T-cell (primary cell): ENCODE measurements around the gene ALOX12. TPM values are rescaled to one million over a fixed set of nuclear protein-coding genes. Genes with fewer than 3 reads are reported as not detected.

ENCODE experiments used
- ATAC-seq, 4 experiments: fragments of 200-7000 bp in 3 of 4; fragments of 150-1000 bp in 1 of 4; cut with Tn5 transposase; replicated peaks in 1 of 4; 1 replicate in 3 of 4; 2 replicates in 1 of 4; pipeline ENCODE4 v1.10.0; 2021; ENCODE audit warnings: moderate library complexity in 3 of 4, mild to moderate bottlenecking in 2 of 4, moderate number of reproducible peaks in 1 of 4
- CTCF ChIA-PET, 2 donors: fragments of 300-600 bp; sonication (Branson Sonifier 250); formaldehyde crosslinking; loops; one replicate each; lab custom pipeline; 2022; ENCODE audit warnings: antibody characterized with exemption in 2 of 2; lab: Charles Lee
- POLR2A ChIA-PET, 2 donors: fragments of 300-600 bp; sonication (Branson Sonifier 250); formaldehyde crosslinking; loops; one replicate each; lab custom pipeline; 2022; ENCODE audit warnings: antibody characterized with exemption in 2 of 2; lab: Charles Lee
- DNase-seq, 35 experiments: peaks; one replicate each; pipeline versions ENCODE4 v3.0.0 to v3.0.0-alpha.2; 2013 to 2023
- H3K27ac ChIP-seq: one replicate; pipeline ENCODE4 v1.5.1; 2013; ENCODE audit warnings: low read length
- H3K27me3 ChIP-seq, 2 experiments: replicated peaks in 1 of 2; 1 replicate in 1 of 2; 2 replicates in 1 of 2; pipeline versions ENCODE4 v1.6.1 to v1.7.0; 2013; ENCODE audit warnings: low read length in 1 of 2, mixed read lengths in 1 of 2; ENCODE audit not compliant: control insufficient read depth in 2 of 2, insufficient read depth in 2 of 2; ENCODE audit errors: extremely low read depth in 1 of 2
- H3K36me3 ChIP-seq, 2 donors: 1 replicate in 1 of 2; 2 replicates in 1 of 2; pipeline versions ENCODE4 v1.6.1 to v1.7.0; 2013; ENCODE audit warnings: low read length in 1 of 2; ENCODE audit not compliant: control insufficient read depth in 2 of 2, insufficient read depth in 1 of 2; ENCODE audit errors: extremely low read depth in 1 of 2
- H3K4me1 ChIP-seq, 2 experiments: 1 replicate in 1 of 2; 2 replicates in 1 of 2; pipeline versions ENCODE4 v1.6.1 to v1.7.0; 2013; ENCODE audit warnings: low read length in 2 of 2, mixed read lengths in 1 of 2; ENCODE audit not compliant: insufficient read depth in 2 of 2, control insufficient read depth in 1 of 2; ENCODE audit errors: extremely low read depth in 1 of 2
- H3K4me3 ChIP-seq, 2 donors: 1 replicate in 1 of 2; 2 replicates in 1 of 2; pipeline versions ENCODE4 v1.5.1 to v1.7.0; 2013; ENCODE audit warnings: mild to moderate bottlenecking in 2 of 2, low read length in 1 of 2, moderate library complexity in 1 of 2; ENCODE audit not compliant: control insufficient read depth in 1 of 2; ENCODE audit errors: extremely low read depth in 1 of 2
- H3K9me3 ChIP-seq: 2 replicates; pipeline ENCODE4 v1.7.0; 2013
- H3K27ac Mint-ChIP-seq, 2 donors: one replicate each; pipeline ENCODE4 v1.8.0; 2020 to 2021; ENCODE audit warnings: mild to moderate bottlenecking in 2 of 2, mixed read lengths in 2 of 2
- H3K27me3 Mint-ChIP-seq, 2 donors: one replicate each; pipeline ENCODE4 v1.8.0; 2021 to 2022; ENCODE audit warnings: mixed read lengths in 2 of 2
- H3K36me3 Mint-ChIP-seq: one replicate; pipeline ENCODE4 v1.8.0; 2021; ENCODE audit warnings: mixed read lengths
- H3K4me1 Mint-ChIP-seq, 3 donors: one replicate each; pipeline ENCODE4 v1.8.0; 2020 to 2022; ENCODE audit warnings: mixed read lengths in 3 of 3, mild to moderate bottlenecking in 1 of 3
- H3K4me3 Mint-ChIP-seq, 3 donors: one replicate each; pipeline ENCODE4 v1.8.0; 2020 to 2022; ENCODE audit warnings: mild to moderate bottlenecking in 3 of 3, mixed read lengths in 3 of 3, moderate library complexity in 3 of 3
- H3K9me3 Mint-ChIP-seq, 3 donors: one replicate each; pipeline ENCODE4 v1.8.0; 2020 to 2022; ENCODE audit warnings: mixed read lengths in 3 of 3
- WGBS: methylation state at CpG from one replicate; pipeline ENCODE4 v1.1.5; 2013; ENCODE audit warnings: missing lambda C conversion rate; ENCODE audit not compliant: insufficient coverage; 5-methylcytosine and 5-hydroxymethylcytosine counted together
- total RNA-seq, 35 experiments: library from RNA in 6 of 35; stranded (reverse) in 6 of 35; fragments of 120-200 nt in 1 of 35; gene quantifications; one replicate each; pipeline versions ENCODE4 v1.2.1 to v1.2.4 and lab custom pipeline; 2013 to 2026

Gene ALOX12
- total RNA-seq, 5 donors from 2014 or later (not counting 1 experiment from before 2014, with no cell fraction given), result 0.12 to 0.78 (median 0.13) TPM; not detected in 2

GRCh38 chr17:7027335-7027734, 31.5 kb downstream of the ALOX12 start:
- POLR2A ChIA-PET, result no interaction called here
- ATAC-seq (no peak), DNase-seq (no peak)
- Mint-ChIP-seq H3K36me3 (no peaks in the 10 kb centered on the region), H3K4me1 (peaks cover 41 to 54% (median 50%) of the 10 kb centered on the region in 3 donors), H3K4me3 (no peak overlapping the region), H3K9me3 (no peaks in the 10 kb centered on the region), H3K27me3 (no peaks in the 10 kb centered on the region), H3K27ac (no peak overlapping the region)
- Histone ChIP-seq H3K27me3 (peaks cover 0 to 10% of the 10 kb centered on the region in 2 experiments), H3K9me3 (no peaks in the 10 kb centered on the region), H3K27ac (no peak overlapping the region), H3K4me1 (peaks cover 30 to 47% of the 10 kb centered on the region in 2 experiments), H3K4me3 (no peak overlapping the region), H3K36me3 (no peaks in the 10 kb centered on the region)
- 91% methylated on average over 8 of the region's 13 CpGs for WGBS
- CTCF ChIA-PET, result no interaction called here

DNA sequence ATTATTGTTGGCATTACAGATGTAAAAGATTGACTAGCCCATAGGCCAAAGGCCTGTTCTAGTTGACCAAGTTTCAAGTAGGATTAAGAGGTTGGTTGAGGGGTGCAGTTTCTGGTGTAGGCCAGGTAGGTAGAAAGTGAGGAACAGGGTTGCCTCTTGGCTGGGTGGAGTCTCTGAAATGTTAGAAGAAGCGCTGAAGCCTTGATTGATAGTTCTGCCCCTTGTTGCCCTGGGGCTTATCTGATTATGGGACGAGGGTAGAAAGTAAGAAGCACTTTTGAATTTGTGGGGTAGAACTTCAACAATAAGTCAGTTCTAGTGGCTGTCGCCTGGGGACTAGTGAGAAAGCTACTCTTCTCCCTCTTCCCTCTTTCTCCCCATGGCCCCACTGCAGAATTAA, 33.2 kb downstream of the ALOX12 start:
- no peaks in the 10 kb centered on the region for H3K36me3 Mint-ChIP-seq
- H3K27ac Mint-ChIP-seq, result peak overlapping the region; percentile 66 to 86
- Histone ChIP-seq H3K4me3 (no peak overlapping the region), H3K27ac (no peak overlapping the region), H3K27me3 (no peaks in the 10 kb centered on the region), H3K36me3 (no peaks in the 10 kb centered on the region), H3K9me3 (no peaks in the 10 kb centered on the region), H3K4me1 (peaks cover 30 to 46% of the 10 kb centered on the region in 2 experiments)
- H3K9me3 Mint-ChIP-seq, result no peaks in the 10 kb centered on the region
- WGBS, result 88% methylated on average over 1 of the region's 3 CpGs
- peak overlapping the region in 1 of 3 donors; percentile 75 for H3K4me3 Mint-ChIP-seq
- CTCF ChIA-PET, result no interaction called here
- DNase-seq, result no peak
- ATAC-seq, result no peak
- peaks cover 36 to 54% (median 52%) of the 10 kb centered on the region in 3 donors for H3K4me1 Mint-ChIP-seq
- POLR2A ChIA-PET, result no interaction called here
- no peaks in the 10 kb centered on the region for H3K27me3 Mint-ChIP-seq

DNA sequence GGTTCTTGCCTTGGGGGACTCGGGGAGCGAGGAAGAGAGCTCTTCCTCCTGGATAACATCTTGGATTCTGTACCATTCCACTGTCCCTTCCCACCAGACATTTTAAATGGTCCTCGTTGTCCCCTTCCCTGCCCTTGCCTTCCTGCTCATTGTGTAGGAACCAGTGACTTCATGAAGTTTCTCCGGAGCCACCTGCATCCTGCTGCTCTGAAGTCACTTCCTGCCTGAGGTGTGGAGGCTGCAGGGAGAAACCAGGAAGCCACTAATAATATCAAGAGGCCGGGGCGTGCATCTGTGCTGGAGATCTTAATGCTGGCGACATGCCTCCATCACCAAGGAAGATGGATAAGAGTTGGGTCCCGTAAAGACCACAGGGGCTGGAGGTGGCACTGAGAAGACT, 33.8 kb downstream of the ALOX12 start:
- WGBS, result 48% methylated on average over 4 of the region's 8 CpGs
- DNase-seq (peak in 8 of 35 experiments; percentile 28 to 62 (median 38)), ATAC-seq (peak; percentile 67 to 89 (median 76))
- Mint-ChIP-seq H3K36me3 (no peaks in the 10 kb centered on the region), H3K9me3 (no peaks in the 10 kb centered on the region), H3K4me3 (peak overlapping the region; percentile 52 to 75 (median 57)), H3K27me3 (no peaks in the 10 kb centered on the region), H3K27ac (peak overlapping the region; percentile 75 to 86), H3K4me1 (peaks cover 40 to 57% (median 56%) of the 10 kb centered on the region in 3 donors)
- Histone ChIP-seq H3K27me3 (no peaks in the 10 kb centered on the region), H3K9me3 (no peaks in the 10 kb centered on the region), H3K4me1 (peaks cover 35 to 50% of the 10 kb centered on the region in 2 experiments), H3K4me3 (peak overlapping the region; percentile 8 to 15), H3K36me3 (no peaks in the 10 kb centered on the region), H3K27ac (peak overlapping the region; percentile 32)
- ChIA-PET CTCF (no interaction called here), POLR2A (interaction anchor here in 1 of 2 donors (0.6 kb wide), 1 partner anchor 241 kb away, joined by 5 read pairs; no protein-coding TSS in a partner anchor)

DNA sequence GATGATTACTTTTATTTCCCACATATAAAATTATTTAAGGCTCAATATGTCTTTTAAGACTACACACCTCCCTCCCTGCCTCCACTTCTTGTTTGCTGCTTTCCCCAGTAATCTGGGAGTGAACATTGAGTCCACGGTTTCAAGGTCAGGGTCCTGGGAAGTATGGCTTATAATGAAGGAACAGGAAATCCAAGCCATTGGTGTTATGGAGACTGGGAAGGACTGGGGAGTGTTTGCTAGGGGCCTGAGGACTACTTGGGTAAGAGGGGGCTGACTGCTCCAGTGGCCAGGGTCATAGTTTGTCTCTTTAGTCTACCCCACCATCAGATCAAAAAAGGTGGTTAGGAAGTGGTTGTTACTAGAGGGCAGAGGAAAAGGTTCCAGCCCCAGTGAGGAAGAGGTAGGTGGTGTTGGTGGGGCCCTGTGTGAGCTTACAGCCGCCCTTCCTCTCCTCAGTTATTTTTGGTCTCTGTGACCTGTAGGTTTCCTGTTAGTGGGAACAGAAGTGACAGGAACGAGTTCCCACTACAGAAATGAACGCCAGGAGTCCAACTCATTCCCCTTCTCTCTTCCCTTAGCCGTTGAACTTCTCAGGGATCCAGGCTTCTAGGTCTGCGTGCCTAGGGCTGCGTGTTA, 39.2 kb downstream of the ALOX12 start:
- DNase-seq, result peak in 9 of 35 experiments; percentile 21 to 72 (median 40)
- peak; percentile 38 to 65 (median 53) for ATAC-seq
- ChIA-PET POLR2A (interaction anchor here (0.6 to 1.2 kb wide), 5 partner anchors 11 to 615 kb away, joined by 3 to 6 read pairs (median 4); partner anchors contain the start of gene ATP1B2 (in 1 of the 2)), CTCF (interaction anchor here in 1 of 2 donors (0.5 to 2.0 kb wide), 9 partner anchors 11 to 1841 kb away, joined by 3 to 19 read pairs (median 4); partner anchors contain the start of gene RNASEK)
- Mint-ChIP-seq H3K36me3 (no peaks in the 10 kb centered on the region), H3K4me1 (peaks cover 61 to 73% (median 66%) of the 10 kb centered on the region in 3 donors), H3K27me3 (no peaks in the 10 kb centered on the region), H3K27ac (peak overlapping the region; percentile 93 to 97), H3K9me3 (no peaks in the 10 kb centered on the region), H3K4me3 (peak overlapping the region; percentile 87 to 92 (median 92))
- H3K27me3 ChIP-seq, result no peaks in the 10 kb centered on the region
- 0% methylated on average over 5 of the region's 7 CpGs for WGBS
- H3K4me3 ChIP-seq, result peak overlapping the region; percentile 64 to 98
- no peaks in the 10 kb centered on the region for H3K36me3 ChIP-seq
- H3K27ac ChIP-seq, result peak overlapping the region; percentile 93
- no peaks in the 10 kb centered on the region for H3K9me3 ChIP-seq
- peaks cover 42 to 80% of the 10 kb centered on the region in 2 experiments for H3K4me1 ChIP-seq

- WGBS, result under 1% methylated on average over 35 of the region's 52 CpGs
- Histone ChIP-seq H3K36me3 (no peaks in the 10 kb centered on the region), H3K27ac (peak within 1 kb of the TSS; percentile 93), H3K9me3 (no peaks in the 10 kb centered on the region), H3K4me1 (peaks cover 38 to 73% of the 10 kb centered on the region in 2 experiments), H3K4me3 (peak within 1 kb of the TSS; percentile 64 to 98), H3K27me3 (no peaks in the 10 kb centered on the region)
- H3K27ac Mint-ChIP-seq, result peak within 1 kb of the TSS; percentile 93 to 97
- DNase-seq (peak; percentile 95 to 99 (median 98)), ATAC-seq (peak; percentile 89 to 94 (median 90))
- peaks cover 54 to 66% (median 59%) of the 10 kb centered on the region in 3 donors for H3K4me1 Mint-ChIP-seq
- no peaks in the 10 kb centered on the region for H3K27me3 Mint-ChIP-seq
- POLR2A ChIA-PET, result interaction anchor here (0.5 to 1.2 kb wide), 8 partner anchors 10 to 615 kb away, joined by 3 to 6 read pairs (median 4); partner anchors contain the start of gene ATP1B2 (in 1 of the 2)
- CTCF ChIA-PET, result interaction anchor here (0.5 to 2.0 kb wide), 11 partner anchors 10 to 1841 kb away, joined by 3 to 19 read pairs (median 4); partner anchors contain the start of gene RNASEK (in 1 of the 2)
- no peaks in the 10 kb centered on the region for H3K36me3 Mint-ChIP-seq
- H3K4me3 Mint-ChIP-seq, result peak within 1 kb of the TSS; percentile 87 to 92 (median 92)
- no peaks in the 10 kb centered on the region for H3K9me3 Mint-ChIP-seq
These were observed 39.9 kb downstream of the ALOX12 start, which contains the start of gene SLC16A13 for GRCh38 chr17:7035591-7036368. Gene SLC16A13 (plus strand): TSS chr17:7036015. CDS start chr17:7036383, 368 bp downstream.
